Activated CD4-positive, CD25-positive, alpha-beta regulatory T cell (primary cell): ENCODE data around the gene SIRT2.
"Not testable (repeated sequence)": the region's sequence is repeated elsewhere in the genome, so short reads cannot be mapped to it uniquely, and the experiment has no call there.

Source experiments
- DNase-seq, 4 experiments: peaks; one replicate each; lab custom pipeline; 2025; lab: John Stamatoyannopoulos, UW

The SIRT2 gene

GRCh38 chr19:38869160-38869835, 30.1 kb downstream of the SIRT2 start:
- DNase-seq = no peak

DNA sequence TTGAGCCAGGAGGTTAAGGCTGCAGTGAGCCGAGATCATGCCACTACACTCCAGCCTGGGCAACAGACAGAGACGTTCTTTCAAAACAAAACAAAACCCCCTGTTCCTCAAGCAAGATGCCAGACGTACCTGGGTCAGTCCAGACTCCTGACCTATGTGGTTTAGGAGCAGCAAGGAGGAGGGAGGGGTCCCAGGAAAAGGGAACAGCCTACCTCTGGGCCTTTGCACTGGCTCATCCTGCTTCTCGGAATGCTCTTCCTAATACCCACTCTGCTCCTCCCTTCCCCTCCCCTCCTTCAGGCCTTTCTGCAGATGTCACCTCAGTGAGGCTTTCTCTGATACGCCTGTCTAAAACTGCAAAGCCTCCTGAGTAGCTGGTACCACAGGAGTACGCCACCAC, 30.9 kb downstream of the SIRT2 start:
- DNase-seq = no peak

DNA sequence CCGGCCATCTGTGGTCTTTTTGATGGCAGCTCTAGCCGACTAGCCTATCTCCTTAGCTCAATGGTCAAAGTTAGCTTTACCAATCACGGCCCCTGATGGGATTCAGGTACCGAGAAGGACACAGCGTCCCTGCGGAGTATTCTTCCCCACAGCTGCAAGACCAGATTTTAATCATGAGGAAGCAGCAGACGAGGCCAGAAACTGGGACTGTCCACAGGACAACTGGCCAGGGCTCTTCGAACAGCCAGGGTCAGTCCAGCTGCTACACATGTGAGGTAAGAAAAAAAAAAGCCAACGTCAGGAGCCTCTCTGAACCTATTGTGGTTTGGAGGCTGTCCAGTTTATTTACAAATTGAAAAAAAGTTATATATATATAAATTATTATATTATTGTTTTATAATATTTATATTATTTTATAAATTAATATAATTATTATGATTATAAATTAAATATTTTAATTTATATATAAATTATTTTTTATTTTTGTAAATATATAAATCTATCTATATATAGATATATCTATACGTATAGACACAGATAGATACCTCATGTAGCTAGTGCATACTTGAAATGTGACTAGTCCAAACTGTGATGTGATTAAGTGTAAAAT, 32.1 kb downstream of the SIRT2 start:
- no peak for DNase-seq

DNA sequence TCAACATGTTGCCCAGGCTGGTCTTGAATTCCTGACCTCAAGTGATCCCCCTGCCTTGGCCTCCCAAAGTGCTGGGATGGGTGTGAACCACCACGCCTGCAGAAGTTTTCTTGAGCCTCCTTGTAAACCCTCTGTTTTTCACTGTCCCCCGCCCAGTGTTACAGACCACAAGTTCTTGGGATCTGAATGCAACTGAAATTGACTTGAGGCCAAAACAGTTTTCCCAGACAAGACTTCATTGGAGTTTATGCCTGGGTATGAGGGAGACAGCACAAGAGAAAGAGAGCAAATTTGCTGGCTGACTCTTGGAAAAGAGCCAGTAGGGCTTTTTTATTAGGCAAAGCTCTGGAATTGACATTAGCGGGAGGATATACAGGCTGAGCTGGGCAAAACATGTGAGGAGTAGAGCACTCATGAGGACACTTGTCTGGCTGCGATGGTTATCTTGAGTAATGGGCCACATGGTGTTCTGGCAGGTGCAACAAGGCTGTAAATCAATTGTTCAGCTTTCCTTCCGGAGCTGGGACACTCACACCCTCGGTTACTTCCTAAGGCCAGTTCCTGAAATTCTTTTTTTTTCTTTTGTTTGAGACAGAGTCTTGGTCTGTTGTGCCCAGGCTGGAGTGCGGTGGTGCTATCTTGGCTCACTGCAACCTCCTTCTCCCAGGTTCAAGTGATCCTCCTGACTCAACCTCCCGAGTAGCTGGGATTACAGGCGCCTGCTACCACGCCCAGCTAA, 36.9 kb downstream of the SIRT2 start:
- DNase-seq = no peak

- no peak for DNase-seq
These were observed 38.0 kb downstream of the SIRT2 start for GRCh38 chr19:38861368-38861767.

- DNase-seq = not testable (repeated sequence)
These were observed 39.7 kb downstream of the SIRT2 start for GRCh38 chr19:38859631-38860204.

DNA sequence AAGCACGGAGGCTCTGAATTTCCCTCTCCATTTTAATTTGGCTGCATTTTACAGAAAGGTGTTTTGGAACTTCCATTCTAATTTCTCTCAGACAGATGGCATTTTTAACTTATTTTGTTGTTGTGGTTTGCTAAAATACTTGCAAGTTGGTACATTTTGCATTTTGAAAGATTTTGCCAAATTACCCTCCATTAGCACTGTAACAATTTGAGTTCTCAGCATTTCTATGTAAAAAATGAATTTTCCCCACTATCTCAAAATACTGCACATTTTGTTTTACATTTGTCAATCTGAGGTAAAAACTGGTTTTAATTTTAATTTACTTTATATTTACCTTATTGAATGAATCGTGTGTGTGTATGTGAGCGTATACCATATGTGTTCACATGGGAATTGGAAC, 42.6 kb downstream of the SIRT2 start:
- DNase-seq = no peak

- not testable (repeated sequence) for DNase-seq
These were observed 43.7 kb downstream of the SIRT2 start for GRCh38 chr19:38855751-38856150.

GRCh38 chr19:38854961-38855360, 44.5 kb downstream of the SIRT2 start:
- not testable (repeated sequence) for DNase-seq

GRCh38 chr19:38853214-38853613, 46.2 kb downstream of the SIRT2 start:
- no peak for DNase-seq

DNA sequence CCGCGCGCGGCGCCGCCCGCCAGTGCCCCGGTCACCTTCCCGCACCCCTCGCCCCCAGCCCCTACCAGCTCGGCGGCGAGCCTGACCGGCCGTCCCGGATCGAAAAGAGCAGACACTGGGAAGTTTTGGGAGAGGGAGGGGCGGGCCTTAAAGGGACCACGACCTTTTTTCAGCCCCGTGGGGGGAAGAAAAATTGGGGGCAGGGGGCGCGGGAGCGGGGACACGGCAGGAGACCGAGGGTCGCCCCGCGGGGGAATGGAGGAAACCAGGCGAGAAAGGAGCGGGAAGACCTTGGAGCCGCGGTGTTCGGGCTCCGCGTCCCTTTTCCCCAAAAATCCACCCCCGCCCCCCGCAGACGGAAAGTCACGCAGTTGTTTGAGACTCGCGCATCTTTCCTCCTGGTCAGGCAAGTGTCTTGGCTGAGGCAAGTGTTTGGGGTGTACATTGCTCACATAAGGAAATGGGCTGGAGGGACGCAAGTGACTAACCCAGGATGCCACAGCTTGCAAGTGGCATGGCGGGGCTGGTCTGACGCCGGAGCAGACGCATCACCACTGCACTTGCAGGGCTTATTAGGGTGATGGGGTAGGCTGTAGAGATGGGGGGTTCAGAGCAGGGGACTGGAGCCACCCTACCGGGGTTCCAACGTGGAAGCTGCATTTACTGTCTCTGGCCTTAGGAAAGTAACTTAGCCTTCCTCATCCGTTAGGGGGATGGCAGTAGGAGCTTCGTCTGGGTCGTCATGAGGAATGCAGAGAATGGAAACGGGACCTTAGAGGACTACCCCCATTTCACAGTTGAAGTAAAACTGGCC, 47.0 kb downstream of the SIRT2 start:
- peak in 3 of 4 experiments; percentile 21 to 33 (median 28) for DNase-seq

DNA sequence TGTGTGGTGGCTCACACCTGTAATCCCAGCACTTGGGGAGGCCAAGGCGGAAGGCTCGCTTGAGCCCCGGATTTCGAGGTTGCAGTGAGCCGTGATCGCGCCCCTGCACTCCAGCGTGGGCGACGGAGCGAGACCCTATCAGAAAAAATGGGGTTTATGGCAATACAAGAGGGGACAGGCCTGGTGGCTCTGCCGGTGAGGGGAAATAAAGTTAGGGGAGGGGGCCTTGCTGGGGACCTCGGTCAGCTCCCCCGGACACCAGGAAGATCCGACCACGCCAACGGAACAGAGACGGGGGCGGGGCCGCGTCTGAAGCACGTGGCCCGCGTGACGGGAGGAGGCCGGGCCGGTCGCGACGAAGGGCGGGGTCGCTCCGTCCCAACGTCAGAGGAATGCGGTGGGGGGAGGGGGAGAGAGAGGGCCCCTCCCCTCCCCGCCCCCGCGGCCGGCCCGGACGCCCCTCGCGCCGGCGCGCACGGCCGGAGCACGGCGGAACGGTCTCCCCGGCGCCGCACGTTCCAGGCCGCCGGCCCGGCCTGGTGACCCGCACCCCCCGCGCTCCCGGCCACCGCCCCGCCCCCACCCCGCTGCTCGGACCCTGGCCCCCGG, 47.7 kb downstream of the SIRT2 start:
- peak; percentile 74 to 85 (median 77) for DNase-seq

GRCh38 chr19:38850976-38851621, 48.3 kb downstream of the SIRT2 start:
- no peak for DNase-seq

DNA sequence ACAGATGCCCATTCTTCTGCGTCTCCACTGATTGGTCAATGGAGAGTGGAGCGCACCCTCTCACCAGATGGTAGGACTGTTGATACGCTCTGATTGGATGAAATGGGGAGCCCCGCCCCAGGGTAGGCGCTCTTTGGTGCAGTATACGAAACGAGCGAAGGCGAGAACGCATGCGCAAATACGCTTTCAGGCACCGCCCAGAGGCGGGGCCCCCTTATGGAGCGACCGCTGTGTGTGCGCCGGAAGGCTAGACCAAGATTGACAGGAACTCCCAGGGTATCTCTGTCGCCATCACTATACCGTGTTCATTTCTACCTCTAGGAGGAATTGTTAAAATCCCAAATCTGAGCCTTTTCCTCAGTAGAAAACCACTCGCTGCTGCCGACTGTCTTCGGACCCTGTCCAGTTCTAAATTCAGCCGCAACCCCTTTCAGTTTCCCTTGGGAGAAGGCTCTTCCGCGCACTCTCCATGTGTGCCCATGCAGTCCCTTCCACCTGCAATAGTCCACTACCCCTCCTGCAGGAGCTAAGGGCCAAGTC, 48.9 kb downstream of the SIRT2 start:
- DNase-seq = peak; percentile 97 to 100 (median 99)

DNA sequence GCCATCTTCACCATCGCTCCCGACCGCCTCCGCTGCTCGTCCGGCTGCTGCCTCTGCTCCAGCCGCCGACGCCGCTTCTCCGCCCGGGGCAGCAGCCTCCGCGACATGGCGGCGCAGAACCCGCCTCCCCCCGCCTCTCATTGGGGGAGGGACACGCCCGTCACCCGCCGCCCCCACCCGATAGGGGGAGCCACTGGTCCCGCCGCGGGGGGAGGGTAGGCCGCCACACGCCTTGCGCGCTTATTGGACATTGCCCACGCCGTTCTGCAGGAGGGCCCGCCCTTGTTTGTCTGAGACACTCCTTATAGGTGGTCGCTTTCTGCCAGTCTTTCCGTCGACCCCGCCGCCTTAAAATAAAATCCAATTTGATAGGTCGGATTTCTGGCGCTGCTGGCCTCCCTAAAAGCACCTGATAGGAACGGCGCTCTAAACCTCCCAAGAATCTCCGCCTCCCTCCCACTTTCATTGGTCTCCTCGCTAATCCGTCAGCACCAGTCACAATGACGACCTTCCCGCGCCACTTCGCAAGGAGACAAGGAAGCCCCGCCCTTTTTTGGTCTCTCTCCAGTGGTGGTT, 49.5 kb downstream of the SIRT2 start, which contains the start of gene HNRNPL:
Gene HNRNPL, minus strand, starts transcription at position 127 of the 576 bp plus-strand sequence. Its CDS starts 20 bp downstream, at position 107.
- DNase-seq = peak; percentile 98 to 100 (median 99)

DNA sequence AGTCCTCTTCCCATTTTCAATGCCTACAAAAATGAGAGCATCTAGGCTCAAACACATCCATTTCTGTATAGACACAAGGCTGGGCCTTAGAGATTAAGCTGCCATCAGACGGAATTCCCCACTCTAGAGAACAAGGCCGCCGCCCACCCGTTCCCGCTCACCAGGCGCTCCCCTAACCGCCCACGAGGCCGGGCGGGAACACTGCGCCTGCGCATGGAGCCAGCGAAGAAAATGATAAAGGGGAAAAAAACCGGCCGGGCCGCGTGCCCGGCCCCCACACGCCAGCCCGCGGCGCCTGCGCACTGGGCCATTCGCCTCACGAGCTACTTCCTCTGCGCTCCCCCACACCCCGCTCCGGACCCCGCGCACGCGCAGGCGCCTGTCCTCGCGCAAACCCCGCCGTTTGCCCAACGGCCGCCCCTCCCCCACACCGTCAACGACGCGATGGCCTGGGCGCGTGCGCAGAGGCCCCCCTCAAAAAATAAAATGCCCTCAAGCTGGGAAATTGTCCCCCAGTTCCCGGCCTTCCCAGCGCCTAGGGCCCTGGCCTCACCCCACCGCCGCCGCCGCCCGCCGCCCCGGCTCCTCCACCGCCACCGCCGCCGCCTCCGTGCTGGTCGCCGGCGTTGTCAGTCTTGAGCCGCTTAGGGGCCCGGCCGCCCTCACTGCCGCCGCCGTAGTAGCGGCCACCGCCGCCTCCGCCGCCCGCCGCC, 50.1 kb downstream of the SIRT2 start:
- peak; percentile 97 to 99 (median 98) for DNase-seq

- DNase-seq = no peak
These were observed 50.9 kb downstream of the SIRT2 start for GRCh38 chr19:38848299-38849146.

- no peak for DNase-seq
These were observed 53.3 kb downstream of the SIRT2 start for GRCh38 chr19:38846097-38846496.
